Islet of Langerhans (tissue), 1 donor: ENCODE data around the gene THUMPD3.

Experiments used
- FAIRE-seq: peaks from one replicate; lab custom pipeline; 2011; peaks lifted over from hg19 to GRCh38; lab: Jason Lieb, UNC

Gene THUMPD3

DNA sequence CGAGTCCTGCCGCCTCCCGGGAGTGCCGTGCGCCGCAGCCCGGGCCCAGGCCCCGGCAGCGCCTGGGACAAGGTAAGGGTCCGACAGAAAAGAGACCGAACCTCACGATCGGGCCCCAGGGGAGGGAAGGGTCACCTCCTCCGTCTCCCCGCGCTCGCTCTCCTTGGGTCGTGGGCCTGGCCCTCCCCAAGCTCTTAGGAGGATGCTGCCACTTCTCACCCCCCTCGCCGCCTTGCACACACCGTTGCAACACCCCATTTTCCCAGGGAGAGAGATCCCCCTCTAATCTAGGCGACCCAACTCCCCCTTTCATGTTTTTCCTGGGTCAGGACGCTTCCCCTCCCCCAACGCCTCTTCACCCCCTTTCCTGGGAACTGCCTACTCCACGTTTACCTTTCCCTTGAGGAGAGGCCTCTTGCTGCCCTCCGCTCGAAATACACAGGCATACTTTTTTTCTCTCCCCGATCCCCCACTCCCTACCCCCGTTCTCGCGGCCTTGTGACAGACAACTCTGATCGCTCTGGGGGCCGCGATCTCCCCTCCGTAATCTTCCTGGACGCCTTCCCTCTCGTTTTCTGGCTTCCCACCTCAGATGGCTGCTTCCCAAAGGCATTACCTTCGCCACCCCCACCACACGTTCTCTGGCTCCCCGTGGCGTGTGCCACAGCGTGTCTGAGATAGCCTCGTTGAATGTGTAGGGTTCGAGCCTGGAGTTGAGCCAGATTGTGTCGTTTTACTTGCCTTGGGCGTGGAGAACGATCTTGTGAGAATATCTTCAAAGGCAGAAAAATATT is 35.2 kb downstream of the THUMPD3 start:
- FAIRE-seq: no peak

GRCh38 chr3:9398700-9399336 is 36.0 kb downstream of the THUMPD3 start:
- FAIRE-seq: no peak

DNA sequence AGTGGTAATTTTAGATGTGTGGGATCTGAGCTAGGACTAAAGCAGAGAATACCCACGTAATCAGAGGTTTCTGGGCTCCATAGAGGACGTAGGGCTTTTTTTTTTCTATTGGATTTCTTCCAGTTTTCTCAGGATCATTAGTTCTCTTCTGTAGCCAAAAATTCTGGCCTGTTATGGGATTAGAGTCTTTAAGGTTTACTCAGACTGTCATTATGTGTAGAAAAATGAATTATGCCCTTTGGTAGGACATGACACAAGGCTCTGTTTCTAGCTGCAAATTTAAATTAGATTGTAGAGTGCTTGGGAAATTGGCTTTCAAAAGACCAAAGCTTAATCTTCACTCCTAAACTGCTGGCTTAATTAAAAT is 36.5 kb downstream of the THUMPD3 start:
- FAIRE-seq: no peak

- peak; percentile 82 for FAIRE-seq
Observed at GRCh38 chr3:9399746-9400145, 36.9 kb downstream of the THUMPD3 start.

GRCh38 chr3:9400616-9401015 is 37.8 kb downstream of the THUMPD3 start:
- FAIRE-seq: no peak

GRCh38 chr3:9401986-9402385 is 39.1 kb downstream of the THUMPD3 start:
- FAIRE-seq: no peak

GRCh38 chr3:9402410-9403228 is 39.8 kb downstream of the THUMPD3 start:
- FAIRE-seq: no peak

- FAIRE-seq: no peak
Observed at GRCh38 chr3:9403463-9403862, 40.6 kb downstream of the THUMPD3 start.

GRCh38 chr3:9404680-9405079 is 41.8 kb downstream of the THUMPD3 start:
- FAIRE-seq: no peak

DNA sequence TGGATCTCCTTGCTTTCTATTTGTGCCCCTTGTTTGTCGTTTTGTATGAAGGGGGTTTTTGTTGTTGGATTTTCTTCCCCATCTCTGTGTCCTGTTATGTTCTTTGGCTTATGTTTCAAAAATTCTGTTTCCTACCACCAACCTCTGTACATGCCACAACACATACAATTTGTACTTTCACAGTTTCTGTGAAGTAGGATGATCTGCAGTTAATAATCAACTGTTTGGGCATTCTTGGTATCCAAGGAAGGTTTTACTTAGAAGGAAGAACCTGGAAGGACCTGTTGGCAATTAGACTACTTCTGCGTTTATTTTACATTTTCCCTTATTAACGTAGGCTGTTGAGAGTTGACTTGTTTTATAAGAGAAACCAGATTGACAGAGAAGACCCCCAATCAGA is 42.9 kb downstream of the THUMPD3 start:
- no peak for FAIRE-seq

- FAIRE-seq: no peak
Observed at GRCh38 chr3:9406856-9407626, 44.2 kb downstream of the THUMPD3 start.

DNA sequence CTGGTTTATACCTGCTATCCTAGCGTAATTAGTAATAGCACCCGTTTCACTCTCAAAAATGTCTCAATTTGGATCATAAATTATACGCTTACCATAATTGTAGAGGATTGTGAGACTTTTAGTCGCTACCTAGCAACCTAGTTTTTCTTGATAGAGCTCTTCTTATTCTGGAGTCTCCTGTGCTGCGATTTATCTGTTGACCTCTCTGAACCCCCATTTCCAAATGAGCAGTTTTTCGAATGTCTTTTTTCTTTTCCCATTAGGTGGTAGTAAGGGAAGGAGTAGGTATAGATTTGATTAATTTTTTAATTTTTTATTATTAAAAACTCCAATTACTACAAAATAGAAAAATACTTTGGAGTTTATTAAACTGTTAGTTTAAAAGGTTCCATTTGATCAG is 45.2 kb downstream of the THUMPD3 start:
- no peak for FAIRE-seq

DNA sequence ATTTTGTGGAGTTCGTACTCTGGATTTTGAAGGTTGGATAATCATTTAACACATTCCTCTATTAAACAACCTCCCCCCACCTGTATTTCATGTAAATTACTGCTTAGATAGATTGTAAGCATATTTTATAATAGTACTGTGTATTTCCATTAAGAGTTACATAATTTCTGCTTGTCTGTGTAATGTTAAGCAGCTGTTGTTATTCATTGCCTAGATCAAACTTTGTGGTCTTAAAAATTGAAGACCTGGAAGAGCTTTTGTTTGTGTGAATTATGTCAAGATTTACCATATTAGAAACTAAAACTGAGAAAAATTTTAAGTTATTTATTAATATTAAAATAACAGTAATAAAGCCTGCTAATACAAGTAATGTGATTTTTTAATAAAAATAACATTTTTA is 45.7 kb downstream of the THUMPD3 start:
- no peak for FAIRE-seq

DNA sequence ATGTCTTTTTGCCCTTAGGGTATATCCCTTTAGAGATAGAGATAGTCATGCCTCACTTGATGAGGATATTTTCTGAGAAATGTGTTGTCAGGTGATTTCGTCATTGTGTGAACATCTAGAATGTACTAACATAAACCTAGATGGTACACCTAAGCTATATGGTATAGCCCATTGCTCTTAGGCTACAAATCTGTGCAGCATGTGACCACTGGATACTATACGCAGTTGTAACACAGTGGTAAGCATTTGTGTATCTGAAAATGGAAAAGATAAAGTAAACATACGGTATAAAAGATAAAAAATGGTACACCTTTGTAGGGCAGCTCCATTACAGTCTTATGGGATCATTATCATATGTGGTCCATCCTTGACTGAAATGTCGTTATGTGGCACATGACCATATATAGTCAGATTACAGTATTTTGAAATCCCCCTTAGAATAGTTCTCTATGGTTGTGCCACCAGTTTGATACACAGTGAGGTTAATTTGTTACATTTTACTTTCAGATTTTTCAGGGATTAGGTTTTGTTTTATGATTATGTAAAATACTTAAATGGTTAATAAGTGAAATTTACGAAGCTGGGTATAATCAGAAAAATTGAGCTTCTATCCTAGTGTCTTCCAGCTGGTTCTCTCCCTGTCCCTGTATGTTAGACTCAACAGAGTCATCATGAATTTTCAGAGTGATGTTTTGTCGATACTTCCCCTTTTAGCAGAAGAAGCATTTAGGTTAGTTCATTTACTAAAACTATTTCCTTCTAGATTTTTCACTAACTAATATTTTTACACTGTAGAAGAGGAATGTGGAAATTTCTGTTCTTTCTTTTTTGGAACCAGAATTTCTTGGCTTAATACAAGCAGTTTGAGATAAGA is 47.4 kb downstream of the THUMPD3 start:
- FAIRE-seq: no peak

DNA sequence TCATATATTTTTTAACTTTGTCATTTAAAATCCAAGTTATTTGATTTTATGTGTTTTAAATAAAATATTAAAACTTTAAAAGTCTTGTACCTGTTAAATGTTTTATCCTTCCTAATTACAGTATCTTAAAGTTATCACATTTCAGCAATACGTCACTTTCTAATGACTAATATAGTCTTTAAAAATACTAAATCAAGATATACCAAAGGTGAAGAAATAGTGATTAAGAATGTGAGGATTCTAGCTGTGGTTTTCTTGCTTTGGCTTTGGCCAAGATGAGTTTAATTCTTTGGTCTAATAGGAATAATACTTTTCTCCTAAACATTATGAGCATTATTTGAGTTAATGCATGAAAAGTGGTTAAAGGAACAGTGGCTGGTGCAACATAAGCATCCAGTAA is 48.4 kb downstream of the THUMPD3 start:
- no peak for FAIRE-seq

- no peak for FAIRE-seq
Observed at GRCh38 chr3:9412293-9412692, 49.4 kb downstream of the THUMPD3 start.

DNA sequence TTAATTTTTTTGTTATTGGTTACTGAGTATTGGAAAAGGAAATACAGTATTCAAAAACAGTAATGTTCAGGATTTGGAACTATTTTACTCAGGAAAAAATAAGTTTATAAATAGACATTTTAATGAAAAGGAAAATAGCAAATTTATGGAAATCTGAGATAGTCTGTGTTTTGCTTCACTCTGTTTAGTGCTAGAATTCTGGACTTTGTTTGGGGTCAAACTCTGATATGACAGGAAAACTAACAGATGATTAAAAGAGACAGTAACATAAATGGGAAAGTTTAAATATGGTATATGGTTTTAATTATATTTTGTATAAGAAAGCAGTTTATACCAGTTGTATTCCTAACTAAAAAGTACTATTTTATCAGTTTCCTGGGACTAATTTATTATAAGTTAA is 52.0 kb downstream of the THUMPD3 start:
- FAIRE-seq: no peak

- no peak for FAIRE-seq
Observed at GRCh38 chr3:9415485-9416138, 52.8 kb downstream of the THUMPD3 start.

DNA sequence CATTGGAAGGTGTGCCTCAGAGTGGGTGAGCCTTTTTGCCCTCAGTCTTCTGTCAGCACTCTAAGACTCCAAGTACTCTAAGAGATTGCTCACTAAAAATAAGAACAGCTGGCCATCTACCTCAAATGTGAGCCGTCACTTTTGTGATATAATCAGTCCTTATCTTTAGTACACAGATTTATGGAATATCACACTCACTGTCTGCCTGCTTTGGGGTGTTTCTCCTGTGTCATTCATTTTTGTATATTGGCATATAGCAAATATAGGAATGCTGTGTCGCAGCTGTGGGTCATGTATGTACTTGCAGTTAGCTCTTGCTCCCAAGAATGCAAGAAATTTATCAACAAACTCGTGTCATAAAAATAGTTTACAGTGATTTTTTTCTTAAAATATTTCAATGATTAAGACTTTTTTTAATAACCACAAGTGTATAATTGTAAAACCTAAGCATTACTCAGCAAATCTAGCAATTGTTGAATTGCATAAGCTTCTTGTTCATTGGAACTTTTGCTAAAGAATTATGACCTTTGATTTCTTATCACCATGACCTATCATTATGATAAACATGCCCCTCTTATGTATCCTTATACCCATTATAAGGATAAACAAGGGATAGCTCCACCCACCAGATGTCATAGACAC is 53.4 kb downstream of the THUMPD3 start:
- FAIRE-seq: no peak

DNA sequence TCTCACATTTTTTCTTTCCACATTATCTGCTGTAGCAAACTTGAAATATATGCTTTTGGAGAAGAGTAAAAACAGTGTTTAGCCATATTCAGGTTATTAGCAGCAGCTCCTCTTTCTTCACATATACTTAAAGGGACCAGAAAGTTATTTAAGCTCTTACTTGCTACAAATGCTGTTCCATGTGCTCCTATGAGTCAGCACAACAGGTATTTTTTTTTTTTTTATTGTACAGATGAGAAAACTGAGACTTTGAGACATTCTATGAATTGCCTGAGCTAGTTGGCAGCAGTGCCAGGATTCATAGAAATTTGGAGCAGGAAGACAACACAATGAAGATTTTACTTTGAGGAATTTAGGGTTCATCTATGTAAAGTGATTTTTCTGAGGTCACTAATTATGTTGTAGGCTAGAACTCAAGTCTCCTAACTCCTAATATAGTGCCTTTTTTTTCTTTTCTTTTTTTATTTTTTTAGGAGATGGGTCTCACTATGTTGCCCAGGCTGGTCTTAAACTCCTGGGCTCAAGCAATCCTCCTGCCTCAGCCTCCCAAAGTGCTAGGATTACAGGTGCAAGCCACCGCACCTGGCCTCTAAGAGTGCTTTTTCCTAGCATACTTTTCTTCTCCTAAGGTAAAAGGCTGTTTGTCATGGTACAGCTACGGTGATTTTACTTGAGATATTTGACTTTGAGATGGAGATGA is 58.1 kb downstream of the THUMPD3 start:
- no peak for FAIRE-seq
